HG02938 (cell line): ENCODE results near the gene EVX1.

Source experiments
- ATAC-seq: cut with Tn5 transposase; IDR thresholded peaks from one replicate; pipeline ENCODE4 v1.9.1; 2021; ENCODE audit warnings: mild to moderate bottlenecking, moderate library complexity; ENCODE audit not compliant: unreplicated experiment

EVX1 gene

GRCh38 chr7:27224983-27225934 is 17.3 kb upstream of the EVX1 start:
- ATAC-seq: no peak

- ATAC-seq: no peak
Observed at GRCh38 chr7:27229448-27229847, 13.2 kb upstream of the EVX1 start.

DNA sequence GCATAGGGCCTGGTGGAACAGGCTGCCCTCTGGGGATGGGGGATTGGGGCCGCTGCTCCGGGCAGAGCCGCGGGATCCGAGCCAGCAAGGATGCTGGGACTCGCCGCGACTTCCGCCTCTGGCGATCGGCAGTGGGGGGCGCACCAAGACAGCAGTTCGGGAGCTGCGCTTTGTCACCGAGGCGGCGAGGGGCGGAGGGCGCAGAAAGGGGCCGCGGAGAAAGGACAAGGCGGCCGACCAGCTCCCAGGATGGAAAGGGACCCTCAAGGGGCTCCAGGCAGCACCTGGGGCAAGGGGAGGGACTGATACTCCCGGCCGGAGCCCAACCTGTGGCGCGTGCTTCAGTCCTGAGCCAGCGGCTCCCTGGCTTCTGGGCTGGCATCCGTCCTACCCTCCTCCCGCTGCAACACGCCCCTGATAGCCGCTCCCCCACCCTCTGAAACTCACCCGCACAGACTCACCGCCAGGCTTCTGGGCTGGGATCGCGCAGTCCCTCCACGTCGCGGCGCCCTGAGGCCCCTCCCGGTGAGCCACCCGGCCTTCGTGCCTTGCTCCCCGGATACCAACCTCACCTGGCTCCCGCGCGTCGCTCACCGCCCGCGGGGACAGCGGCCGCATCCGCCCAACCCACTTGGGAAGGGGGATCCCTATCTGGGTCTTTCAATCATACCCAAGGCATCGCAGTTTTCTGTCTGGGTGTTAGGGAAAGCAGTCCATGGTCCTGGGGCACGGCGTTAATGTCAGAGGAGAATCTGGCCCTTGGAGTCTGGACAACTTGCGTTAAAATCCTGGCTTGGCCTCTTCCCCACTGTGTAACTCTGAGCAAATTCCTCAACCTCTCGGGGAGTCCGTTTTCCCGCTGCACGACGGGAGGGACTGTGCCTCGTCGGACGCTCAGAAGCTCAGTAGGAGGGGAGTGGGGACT is 7.0 kb upstream of the EVX1 start:
- ATAC-seq: no peak

- ATAC-seq: no peak
Observed at GRCh38 chr7:27237735-27238334, 4.8 kb upstream of the EVX1 start.

- no peak for ATAC-seq
Observed at GRCh38 chr7:27238979-27239386, 3.6 kb upstream of the EVX1 start.

DNA sequence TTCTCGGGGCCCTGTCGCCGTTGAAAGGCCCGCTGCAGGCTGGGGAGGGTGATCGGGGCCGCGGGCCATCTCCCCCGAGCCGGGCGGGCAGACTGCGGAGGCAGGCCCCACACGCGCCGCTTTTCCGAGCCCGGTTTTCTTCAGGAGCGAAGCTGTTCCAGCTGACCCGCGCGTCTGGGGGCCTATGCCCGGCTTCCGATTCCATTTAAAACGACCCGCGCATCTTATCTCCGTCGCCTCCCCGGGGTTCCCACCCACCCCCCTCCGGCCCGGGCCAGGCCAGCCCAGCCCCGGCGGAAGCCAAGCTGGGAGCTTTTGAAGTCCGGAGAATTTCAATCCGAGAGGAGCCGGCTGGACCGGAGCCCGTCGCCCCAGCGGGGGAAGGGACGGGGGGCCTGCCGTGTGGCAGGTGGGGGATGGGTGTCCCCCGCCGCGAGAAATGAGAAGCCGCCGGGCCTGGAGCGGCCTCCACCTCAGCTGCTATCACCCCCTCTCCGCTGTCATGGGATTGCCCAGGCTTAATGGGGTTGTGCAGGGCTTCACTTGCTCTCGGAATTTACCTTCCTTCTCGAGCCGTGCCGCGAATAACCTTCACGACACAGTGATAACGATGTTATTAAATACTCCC is 3.1 kb upstream of the EVX1 start:
- ATAC-seq: no peak

DNA sequence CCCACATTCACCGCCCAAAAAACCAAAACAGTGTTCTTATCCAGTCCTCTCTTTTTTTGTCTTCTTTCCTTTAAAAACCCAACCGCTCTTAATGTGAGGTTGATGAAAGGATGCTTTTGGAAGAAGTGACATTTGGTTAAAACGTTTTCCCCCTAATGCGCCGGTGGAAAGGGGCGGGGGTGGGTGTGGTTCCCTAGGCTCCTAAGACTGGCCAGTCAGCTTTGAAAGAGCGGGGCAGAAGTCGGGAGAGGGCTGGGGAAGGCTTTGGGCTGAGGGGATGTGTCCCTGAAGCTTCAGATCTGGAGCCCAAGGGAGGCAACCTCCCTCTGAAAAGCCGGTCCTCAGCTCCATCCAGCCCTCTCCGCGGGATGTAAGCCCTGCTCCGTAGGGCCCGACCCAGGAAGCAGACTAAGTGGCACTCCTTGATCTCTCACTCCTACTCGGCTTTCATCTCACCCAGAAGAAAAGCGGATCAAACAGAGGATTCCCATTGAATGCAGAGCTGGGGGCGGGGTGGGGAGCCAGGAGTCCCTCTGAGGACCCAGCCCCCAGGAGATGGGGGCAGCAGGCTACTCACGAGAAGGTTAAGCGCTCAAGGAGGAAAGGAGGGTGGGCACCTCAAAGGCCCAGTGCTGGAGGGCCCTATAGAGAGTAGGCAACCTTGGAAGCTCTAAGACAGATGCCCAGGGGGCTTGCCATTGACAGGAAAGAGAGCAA is 2.4 kb upstream of the EVX1 start:
- no peak for ATAC-seq

DNA sequence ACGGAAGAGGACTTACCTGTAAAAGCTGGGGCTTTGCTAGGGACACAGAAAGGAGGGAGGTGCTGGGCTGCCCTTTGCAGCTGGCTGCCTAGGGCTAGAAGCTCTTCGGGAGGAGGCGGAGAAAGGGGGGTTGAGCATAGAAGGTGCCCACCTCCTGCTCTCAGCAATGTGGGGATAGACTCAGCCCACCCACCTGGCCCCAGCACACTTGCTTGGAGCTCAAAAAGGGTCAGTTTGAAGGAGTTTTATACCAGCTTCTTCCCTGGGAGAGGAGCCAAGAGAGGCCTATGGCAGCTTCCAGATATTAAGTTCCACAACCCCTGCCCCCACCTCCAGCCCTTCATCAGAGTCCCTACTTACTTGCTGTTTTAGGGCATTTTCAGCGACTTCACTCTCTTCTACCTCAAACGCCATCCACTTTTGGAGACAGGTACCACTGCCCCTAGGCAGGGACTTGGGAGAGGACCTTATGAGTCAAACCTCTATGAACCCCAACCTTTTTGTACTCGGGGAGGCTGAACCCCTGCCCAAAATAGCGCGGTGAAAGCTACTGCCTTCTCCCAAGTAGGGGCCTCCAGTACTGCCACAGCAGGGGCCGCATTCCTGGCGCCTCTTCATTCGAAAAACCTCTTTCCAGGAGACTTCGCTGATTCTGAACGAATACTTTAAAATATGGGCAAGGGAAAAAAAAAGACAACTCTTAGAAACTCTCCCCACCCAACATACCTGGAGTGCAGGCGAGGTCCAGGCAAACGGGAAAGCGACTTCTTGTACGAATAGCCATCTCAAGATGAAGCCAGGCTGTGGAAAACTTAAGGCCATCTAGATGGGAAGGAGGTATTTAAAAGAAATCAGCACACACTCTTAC is 1.2 kb upstream of the EVX1 start:
- no peak for ATAC-seq

DNA sequence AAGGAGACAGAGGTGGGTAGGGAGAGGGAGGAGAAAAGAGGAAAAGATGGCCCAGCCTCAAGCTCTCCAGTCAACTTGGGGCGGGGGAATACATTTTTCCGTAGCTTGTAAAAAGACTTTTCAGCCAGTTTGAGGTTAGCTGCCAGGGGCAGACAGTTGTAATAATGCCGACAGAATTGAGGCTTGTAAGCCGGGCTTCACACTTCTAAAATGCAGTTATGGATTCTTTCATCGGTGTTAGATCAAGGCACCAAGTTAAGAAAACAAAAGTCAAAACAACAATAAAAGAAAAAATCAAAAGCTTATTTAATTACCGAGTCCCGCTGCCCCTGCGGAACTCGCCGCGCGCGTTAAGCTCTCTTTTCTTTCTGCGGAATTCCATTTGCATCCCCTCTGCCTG is 448 bp upstream of the EVX1 start:
- no peak for ATAC-seq

- no peak for ATAC-seq
Observed at GRCh38 chr7:27243340-27244163, 950 bp downstream of the EVX1 start.

GRCh38 chr7:27244488-27245123 is 2.0 kb downstream of the EVX1 start:
- no peak for ATAC-seq

DNA sequence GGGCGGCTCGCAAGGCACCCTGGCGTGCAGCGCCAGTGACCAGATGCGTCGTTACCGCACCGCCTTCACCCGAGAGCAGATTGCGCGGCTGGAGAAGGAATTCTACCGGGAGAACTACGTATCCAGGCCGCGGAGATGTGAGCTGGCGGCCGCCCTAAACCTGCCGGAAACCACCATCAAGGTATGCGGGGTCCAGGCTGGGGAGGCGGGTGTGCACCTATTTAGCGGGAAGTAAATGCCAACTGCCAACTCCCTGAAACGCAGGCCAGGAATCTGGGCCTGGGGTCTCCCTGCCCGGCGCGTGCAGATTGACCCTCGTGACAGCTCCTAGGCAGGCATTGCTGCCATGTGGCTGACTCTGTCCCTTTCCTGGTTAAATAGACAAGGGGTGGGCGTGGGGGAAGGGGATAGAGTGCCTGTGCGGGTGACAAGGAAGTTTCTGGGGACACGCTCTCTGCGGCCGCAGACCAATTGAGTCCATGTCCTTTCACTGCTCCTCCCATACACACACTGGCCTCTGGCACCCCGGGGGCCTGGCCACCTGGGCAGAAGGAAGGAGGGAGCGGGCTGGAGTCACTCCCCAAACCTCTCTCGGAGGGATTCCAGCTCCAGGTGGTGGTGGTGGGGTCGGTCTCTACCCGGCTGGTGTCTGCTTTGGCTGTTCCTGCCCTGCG is 2.7 kb downstream of the EVX1 start:
- no peak for ATAC-seq

GRCh38 chr7:27245798-27246691 is 3.4 kb downstream of the EVX1 start:
- no peak for ATAC-seq

DNA sequence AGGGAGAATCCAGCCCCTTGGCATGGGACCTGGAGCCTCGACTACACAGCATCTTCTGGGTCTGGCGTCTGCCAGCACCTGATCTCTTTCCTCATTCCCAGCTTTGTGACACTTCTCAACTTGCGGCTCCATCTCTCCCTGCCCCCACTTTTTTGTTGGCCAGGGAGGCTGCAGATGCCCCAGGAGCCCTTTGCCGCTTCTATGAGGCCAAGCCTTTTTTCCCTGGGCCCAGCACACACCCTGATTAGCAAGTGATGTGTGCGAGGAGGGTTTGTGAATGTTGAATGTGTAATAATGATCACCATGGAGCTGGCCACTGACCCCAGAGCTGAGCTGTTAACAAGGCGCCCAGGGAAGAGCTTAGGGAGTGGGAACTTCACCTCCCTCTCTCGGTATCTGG is 4.4 kb downstream of the EVX1 start:
- no peak for ATAC-seq

DNA sequence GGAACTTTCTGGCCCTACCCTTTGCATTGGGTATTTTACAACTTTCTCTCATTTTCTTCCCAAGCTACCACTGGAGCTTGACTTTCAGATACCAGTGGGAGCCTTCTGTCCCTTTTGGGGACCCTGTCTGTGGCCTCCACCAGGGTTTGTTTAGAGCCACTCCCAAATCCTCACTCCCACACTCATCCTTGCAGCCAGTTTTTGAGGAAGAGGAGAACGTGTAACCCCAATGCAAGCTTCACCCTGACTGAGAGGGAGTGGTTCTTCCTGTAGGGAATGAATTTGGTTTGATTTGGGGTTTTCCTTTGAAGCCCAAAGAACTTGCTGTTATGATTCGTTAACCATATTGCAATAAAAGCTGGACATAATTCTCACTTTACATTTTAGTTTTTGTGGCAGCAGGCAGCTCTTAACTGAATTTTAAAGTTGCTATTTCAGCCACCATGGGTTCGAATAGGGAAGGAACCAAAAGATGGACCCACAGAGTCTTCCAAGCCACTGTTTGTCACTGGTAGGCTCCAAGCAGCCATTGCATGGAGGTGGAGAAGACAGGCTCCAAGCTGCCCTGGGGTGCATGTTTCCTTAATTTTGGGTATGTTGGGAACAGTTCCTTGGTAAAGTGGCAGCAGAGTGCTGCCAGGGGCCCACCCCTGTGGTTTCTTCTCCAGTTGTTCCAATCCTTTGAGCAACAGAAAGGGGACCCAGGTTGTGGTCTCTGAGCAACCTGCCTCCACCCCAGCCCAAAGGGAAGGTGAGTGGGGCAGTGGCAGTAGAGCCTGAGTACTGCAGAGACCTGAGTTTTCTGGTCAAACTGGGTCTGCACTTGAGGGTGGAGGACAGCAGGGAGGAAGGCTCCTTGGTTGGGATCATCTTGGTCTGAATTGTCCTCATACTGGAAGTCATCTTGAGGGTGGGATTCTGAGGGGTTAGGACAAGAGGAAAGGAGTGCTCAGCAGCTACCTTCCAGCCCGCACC is 5.1 kb downstream of the EVX1 start:
- ATAC-seq: no peak
